Measurements from ENCODE around the gene C16orf92.

The C16orf92 gene

DNA sequence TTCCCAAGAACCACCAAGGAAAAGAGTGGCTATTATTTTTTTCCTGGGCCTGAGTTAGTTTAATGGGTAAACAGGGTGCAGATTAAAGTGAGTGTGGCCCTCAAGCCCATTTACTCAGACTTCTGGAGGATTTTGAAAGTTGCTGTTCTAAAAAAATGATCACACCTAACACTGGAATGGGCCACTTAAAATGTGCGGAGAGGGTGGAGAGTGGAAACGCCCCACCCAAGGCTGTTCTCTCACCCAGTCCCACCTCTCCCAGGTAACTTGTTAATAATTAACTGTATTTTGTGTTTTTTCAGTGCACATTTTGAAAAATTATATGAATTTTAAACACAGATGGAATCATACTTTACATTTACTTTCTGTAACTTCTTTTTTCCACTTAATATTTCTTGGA lies 33.0 kb upstream of the C16orf92 start:
- Histone ChIP-seq H3K9ac (ENCODE audit: low read depth, low read length) (no peak overlapping the region), H3K27me3 (ENCODE audit: insufficient read depth, low read length, poor library complexity) (no peaks in the 10 kb centered on the region), H3K9me3 (ENCODE audit: insufficient read depth, low read length, severe bottlenecking) (no peaks in the 10 kb centered on the region), H4K20me1 (ENCODE audit: insufficient read depth, low read length) (peaks cover 11% of the 10 kb centered on the region), H3K4me3 (ENCODE audit: low read depth in 1 of 2, low read length in 2 of 2) (no peak overlapping the region), H2AFZ (ENCODE audit: low read depth, low read length) (no peak overlapping the region), H3K27ac (ENCODE audit: low read length) (no peak overlapping the region), H3K4me1 (ENCODE audit: insufficient read depth, low read length) (peaks cover 19% of the 10 kb centered on the region), H3K4me2 (ENCODE audit: insufficient read depth, low read length) (no peak overlapping the region), H3K36me3 (ENCODE audit: insufficient read depth, low read length) (peaks cover 91% of the 10 kb centered on the region), H3K79me2 (ENCODE audit: insufficient read depth, low read length) (peaks cover 16% of the 10 kb centered on the region)
- ATAC-seq (ENCODE audit: insufficient read depth, low read depth) (no peak), DNase-seq (no peak)
- TF ChIP-seq, protein P1, sequence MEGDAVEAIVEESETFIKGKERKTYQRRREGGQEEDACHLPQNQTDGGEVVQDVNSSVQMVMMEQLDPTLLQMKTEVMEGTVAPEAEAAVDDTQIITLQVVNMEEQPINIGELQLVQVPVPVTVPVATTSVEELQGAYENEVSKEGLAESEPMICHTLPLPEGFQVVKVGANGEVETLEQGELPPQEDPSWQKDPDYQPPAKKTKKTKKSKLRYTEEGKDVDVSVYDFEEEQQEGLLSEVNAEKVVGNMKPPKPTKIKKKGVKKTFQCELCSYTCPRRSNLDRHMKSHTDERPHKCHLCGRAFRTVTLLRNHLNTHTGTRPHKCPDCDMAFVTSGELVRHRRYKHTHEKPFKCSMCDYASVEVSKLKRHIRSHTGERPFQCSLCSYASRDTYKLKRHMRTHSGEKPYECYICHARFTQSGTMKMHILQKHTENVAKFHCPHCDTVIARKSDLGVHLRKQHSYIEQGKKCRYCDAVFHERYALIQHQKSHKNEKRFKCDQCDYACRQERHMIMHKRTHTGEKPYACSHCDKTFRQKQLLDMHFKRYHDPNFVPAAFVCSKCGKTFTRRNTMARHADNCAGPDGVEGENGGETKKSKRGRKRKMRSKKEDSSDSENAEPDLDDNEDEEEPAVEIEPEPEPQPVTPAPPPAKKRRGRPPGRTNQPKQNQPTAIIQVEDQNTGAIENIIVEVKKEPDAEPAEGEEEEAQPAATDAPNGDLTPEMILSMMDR (IDR thresholded peaks at IDR 0.05; ENCODE audit: borderline replicate concordance, extremely low read depth, low read length, poor library complexity, severe bottlenecking) = no peak
- no peak for TF ChIP-seq EZH2 (IDR thresholded peaks at IDR 0.05; ENCODE audit: borderline replicate concordance, low read depth, low read length, severe bottlenecking)

DNA sequence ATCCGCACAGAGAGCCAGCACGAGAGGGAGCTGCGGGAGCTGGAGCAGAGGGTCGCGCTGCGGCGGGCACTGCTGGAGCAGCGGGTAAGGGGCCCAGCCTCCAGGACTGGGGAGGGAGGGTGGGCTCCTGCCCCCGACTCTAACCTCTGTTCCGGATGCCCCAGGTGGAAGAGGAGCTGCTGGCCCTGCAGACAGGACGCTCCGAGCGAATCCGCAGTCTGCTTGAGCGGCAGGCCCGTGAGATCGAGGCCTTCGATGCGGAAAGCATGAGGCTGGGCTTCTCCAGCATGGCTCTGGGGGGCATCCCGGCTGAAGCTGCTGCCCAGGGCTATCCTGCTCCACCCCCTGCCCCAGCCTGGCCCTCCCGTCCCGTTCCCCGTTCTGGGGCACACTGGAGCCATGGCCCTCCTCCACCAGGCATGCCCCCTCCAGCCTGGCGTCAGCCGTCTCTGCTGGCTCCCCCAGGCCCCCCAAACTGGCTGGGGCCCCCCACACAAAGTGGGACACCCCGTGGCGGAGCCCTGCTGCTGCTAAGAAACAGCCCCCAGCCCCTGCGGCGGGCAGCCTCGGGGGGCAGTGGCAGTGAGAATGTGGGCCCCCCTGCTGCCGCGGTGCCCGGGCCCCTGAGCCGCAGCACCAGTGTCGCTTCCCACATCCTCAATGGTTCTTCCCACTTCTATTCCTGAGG lies 32.0 kb upstream of the C16orf92 start:
- ATAC-seq (ENCODE audit: insufficient read depth, low read depth) = no peak
- peaks cover 22% of the 10 kb centered on the region for H3K4me1 ChIP-seq (ENCODE audit: insufficient read depth, low read length)
- H3K4me2 ChIP-seq (ENCODE audit: insufficient read depth, low read length) = no peak overlapping the region

DNA sequence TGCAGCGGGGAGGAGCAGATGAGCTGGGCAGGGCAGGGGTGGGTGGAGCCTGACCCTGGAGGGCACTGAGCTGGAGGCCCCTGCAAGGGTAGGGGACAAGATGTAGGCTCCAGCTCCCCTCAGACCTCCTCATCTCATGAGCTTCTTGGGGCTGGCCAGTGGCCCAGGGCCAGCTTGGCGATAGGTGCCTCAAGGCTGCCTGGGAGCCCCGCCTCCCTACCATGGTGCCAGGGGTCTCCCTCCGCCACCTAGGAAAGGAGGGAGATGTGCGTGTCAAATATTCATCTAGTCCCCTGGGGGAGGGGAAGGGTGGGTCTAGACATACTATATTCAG lies 31.5 kb upstream of the C16orf92 start:
- TF ChIP-seq, protein P1 (IDR thresholded peaks at IDR 0.05; ENCODE audit: borderline replicate concordance, extremely low read depth, low read length, poor library complexity, severe bottlenecking) = no peak
- no peak for TF ChIP-seq EZH2 (IDR thresholded peaks at IDR 0.05; ENCODE audit: borderline replicate concordance, low read depth, low read length, severe bottlenecking)
- Histone ChIP-seq H3K27me3 (ENCODE audit: insufficient read depth, low read length, poor library complexity) (no peaks in the 10 kb centered on the region), H3K36me3 (ENCODE audit: insufficient read depth, low read length) (peaks cover 80% of the 10 kb centered on the region), H3K79me2 (ENCODE audit: insufficient read depth, low read length) (peaks cover 29% of the 10 kb centered on the region), H2AFZ (ENCODE audit: low read depth, low read length) (no peak overlapping the region), H3K4me2 (ENCODE audit: insufficient read depth, low read length) (no peak overlapping the region), H3K27ac (ENCODE audit: low read length) (no peak overlapping the region), H4K20me1 (ENCODE audit: insufficient read depth, low read length) (peaks cover 11% of the 10 kb centered on the region), H3K9me3 (ENCODE audit: insufficient read depth, low read length, severe bottlenecking) (no peaks in the 10 kb centered on the region), H3K4me1 (ENCODE audit: insufficient read depth, low read length) (peaks cover 23% of the 10 kb centered on the region), H3K9ac (ENCODE audit: low read depth, low read length) (no peak overlapping the region), H3K4me3 (ENCODE audit: low read depth in 1 of 2, low read length in 2 of 2) (no peak overlapping the region)
- ATAC-seq (ENCODE audit: insufficient read depth, low read depth) (no peak), DNase-seq (no peak)

More for the DNA sequence above, 32.0 kb upstream of the C16orf92 start:
- no peak overlapping the region for H3K27ac ChIP-seq (ENCODE audit: low read length)
- peaks cover 24% of the 10 kb centered on the region for H3K79me2 ChIP-seq (ENCODE audit: insufficient read depth, low read length)
- H4K20me1 ChIP-seq (ENCODE audit: insufficient read depth, low read length) = peaks cover 11% of the 10 kb centered on the region
- H2AFZ ChIP-seq (ENCODE audit: low read depth, low read length) = no peak overlapping the region
- peaks cover 81% of the 10 kb centered on the region for H3K36me3 ChIP-seq (ENCODE audit: insufficient read depth, low read length)
- DNase-seq = no peak
- no peak overlapping the region for H3K4me3 ChIP-seq (ENCODE audit: low read depth in 1 of 2, low read length in 2 of 2)
- no peaks in the 10 kb centered on the region for H3K27me3 ChIP-seq (ENCODE audit: insufficient read depth, low read length, poor library complexity)
- no peak overlapping the region for H3K9ac ChIP-seq (ENCODE audit: low read depth, low read length)
- H3K9me3 ChIP-seq (ENCODE audit: insufficient read depth, low read length, severe bottlenecking) = no peaks in the 10 kb centered on the region
- TF ChIP-seq, protein P1 (IDR thresholded peaks at IDR 0.05; ENCODE audit: borderline replicate concordance, extremely low read depth, low read length, poor library complexity, severe bottlenecking) = no peak
- no peak for TF ChIP-seq EZH2 (IDR thresholded peaks at IDR 0.05; ENCODE audit: borderline replicate concordance, low read depth, low read length, severe bottlenecking)

All from DND-41 (cell line).